Transverse colon (tissue), 4 donors: Measurements from ENCODE around the gene DHX16.

Source experiments
- EP300 ChIP-seq: sonication (generic); formaldehyde crosslinking; IDR thresholded peaks from one replicate; pipeline ENCODE4 v1.6.1; 2017; ENCODE audit warnings: antibody characterized with exemption, low read depth
- POLR2AphosphoS5 ChIP-seq, 3 donors: sonication (generic); formaldehyde crosslinking; IDR thresholded peaks; one replicate each; pipeline ENCODE4 v1.6.1; 2016; ENCODE audit warnings: antibody characterized with exemption in 3 of 3
- TF ChIP-seq, protein P1 (sequence below), 5 experiments: fragments of 200-600 bp in 3 of 5; fragments of 450-650 bp in 2 of 5; sonication (generic) in 3 of 5; IDR thresholded peaks; 1 replicate in 2 of 5; 2 replicates in 3 of 5; pipeline ENCODE4 v1.5.1; 2016 to 2017; ENCODE audit warnings: antibody characterized with exemption in 5 of 5, inconsistent platforms in 3 of 5, mild to moderate bottlenecking in 2 of 5, moderate library complexity in 1 of 5

DNA sequence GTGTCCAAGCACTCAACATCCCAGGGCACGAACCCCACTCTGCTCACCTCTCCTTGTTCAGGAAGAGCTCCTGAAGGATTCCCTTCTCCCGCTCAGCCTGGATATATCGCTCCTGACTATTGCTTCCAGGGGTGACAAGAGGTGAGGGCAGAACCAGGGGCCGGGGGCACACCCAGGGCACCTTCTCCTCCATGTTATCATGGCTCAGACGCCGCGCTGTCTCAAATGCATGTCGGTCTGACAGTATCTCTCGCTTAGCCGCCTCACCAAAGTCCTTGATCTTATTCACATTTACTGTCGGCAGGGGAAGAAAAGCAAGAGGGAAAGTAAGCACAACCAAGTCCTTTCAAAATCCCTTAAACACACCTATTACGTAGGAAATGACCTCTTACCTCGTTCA is 68.8 kb downstream of the DHX16 start:
- TF ChIP-seq EP300 = no peak
- TF ChIP-seq, protein P1, sequence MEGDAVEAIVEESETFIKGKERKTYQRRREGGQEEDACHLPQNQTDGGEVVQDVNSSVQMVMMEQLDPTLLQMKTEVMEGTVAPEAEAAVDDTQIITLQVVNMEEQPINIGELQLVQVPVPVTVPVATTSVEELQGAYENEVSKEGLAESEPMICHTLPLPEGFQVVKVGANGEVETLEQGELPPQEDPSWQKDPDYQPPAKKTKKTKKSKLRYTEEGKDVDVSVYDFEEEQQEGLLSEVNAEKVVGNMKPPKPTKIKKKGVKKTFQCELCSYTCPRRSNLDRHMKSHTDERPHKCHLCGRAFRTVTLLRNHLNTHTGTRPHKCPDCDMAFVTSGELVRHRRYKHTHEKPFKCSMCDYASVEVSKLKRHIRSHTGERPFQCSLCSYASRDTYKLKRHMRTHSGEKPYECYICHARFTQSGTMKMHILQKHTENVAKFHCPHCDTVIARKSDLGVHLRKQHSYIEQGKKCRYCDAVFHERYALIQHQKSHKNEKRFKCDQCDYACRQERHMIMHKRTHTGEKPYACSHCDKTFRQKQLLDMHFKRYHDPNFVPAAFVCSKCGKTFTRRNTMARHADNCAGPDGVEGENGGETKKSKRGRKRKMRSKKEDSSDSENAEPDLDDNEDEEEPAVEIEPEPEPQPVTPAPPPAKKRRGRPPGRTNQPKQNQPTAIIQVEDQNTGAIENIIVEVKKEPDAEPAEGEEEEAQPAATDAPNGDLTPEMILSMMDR (IDR thresholded peaks at IDR 0.05) = no peak
- no peak for TF ChIP-seq POLR2AphosphoS5 (IDR thresholded peaks at IDR 0.05)
